H1 (cell line): ENCODE results near the gene WDFY4. TPM values are rescaled to one million over a fixed set of nuclear protein-coding genes. Genes with fewer than 3 reads are reported as not detected.

Source experiments
- CTCF ChIA-PET: fragments of 300-600 bp; sonication (Branson Sonifier 250); formaldehyde crosslinking; loops from one replicate; lab custom pipeline; 2021; ENCODE audit not compliant: partially characterized antibody; lab: Charles Lee
- POLR2A ChIA-PET: fragments of 300-600 bp; sonication (Branson Sonifier 250); formaldehyde crosslinking; loops from one replicate; lab custom pipeline; 2021; ENCODE audit warnings: inconsistent platforms; ENCODE audit not compliant: partially characterized antibody; lab: Charles Lee
- DNase-seq, 2 experiments: peaks; one replicate each; pipeline versions ENCODE4 v3.0.0 to v3.0.0-alpha.2; 2010 to 2022; ENCODE audit warnings: low spot score in 2 of 2, low read depth in 1 of 2, mixed read lengths in 1 of 2
- FAIRE-seq: peaks from 2 replicates; lab custom pipeline; 2011; peaks lifted over from hg19 to GRCh38; lab: Jason Lieb, UNC
- H2AFZ ChIP-seq: 2 replicates; pipeline ENCODE4 v1.8.1; 2012; ENCODE audit warnings: low read length, inconsistent platforms
- H2AK5ac ChIP-seq: 2 replicates; pipeline ENCODE4 v1.6.1; 2013; ENCODE audit warnings: low read depth, low read length
- H2BK120ac ChIP-seq: replicated peaks from 2 replicates; pipeline ENCODE3; 2013; ENCODE audit warnings: low read depth, low read length, inconsistent platforms
- H2BK12ac ChIP-seq: 2 replicates; pipeline ENCODE4 v1.6.1; 2013; ENCODE audit warnings: low read depth, low read length
- H2BK15ac ChIP-seq: 2 replicates; pipeline ENCODE4 v1.6.1; 2013; ENCODE audit warnings: low read length
- H2BK20ac ChIP-seq: 2 replicates; pipeline ENCODE4 v1.6.1; 2013; ENCODE audit warnings: low read length
- H2BK5ac ChIP-seq: 2 replicates; pipeline ENCODE4 v1.6.1; 2013; ENCODE audit warnings: low read depth, low read length
- H3K14ac ChIP-seq: 2 replicates; pipeline ENCODE4 v1.6.1; 2013; ENCODE audit warnings: inconsistent platforms; ENCODE audit not compliant: insufficient read length
- H3K18ac ChIP-seq: 2 replicates; pipeline ENCODE4 v1.6.1; 2013; ENCODE audit warnings: low read length; ENCODE audit errors: extremely low read depth
- H3K23ac ChIP-seq: 2 replicates; pipeline ENCODE4 v1.6.1; 2013; ENCODE audit warnings: inconsistent platforms; ENCODE audit not compliant: insufficient read length
- H3K23me2 ChIP-seq: 2 replicates; pipeline ENCODE4 v1.6.1; 2013; ENCODE audit warnings: low read depth, low read length
- H3K27ac ChIP-seq: 2 replicates; pipeline ENCODE4 v1.6.1; 2011; ENCODE audit warnings: low read depth, low read length, inconsistent platforms
- H3K27me3 ChIP-seq, 4 experiments: replicated peaks in 1 of 4; 1 replicate in 1 of 4; 2 replicates in 3 of 4; pipeline versions ENCODE4 v1.6.1 to v1.8.1; 2011 to 2013; ENCODE audit warnings: low read length in 3 of 4, mild to moderate bottlenecking in 3 of 4, inconsistent platforms in 2 of 4, mixed read lengths in 2 of 4, moderate library complexity in 1 of 4; ENCODE audit not compliant: control insufficient read depth in 3 of 4, insufficient read depth in 3 of 4; ENCODE audit errors: extremely low read depth in 1 of 4
- H3K36me3 ChIP-seq, 4 experiments: 2 replicates each; pipeline versions ENCODE4 v1.6.1 to v1.8.1; 2011 to 2013; ENCODE audit warnings: mild to moderate bottlenecking in 4 of 4, low read length in 3 of 4, moderate library complexity in 2 of 4, control low read depth in 1 of 4, inconsistent platforms in 1 of 4; ENCODE audit not compliant: insufficient read depth in 4 of 4, control insufficient read depth in 2 of 4
- H3K4ac ChIP-seq: replicated peaks from 2 replicates; pipeline ENCODE3; 2013; ENCODE audit warnings: low read length, low read depth, mixed read lengths, inconsistent platforms; ENCODE audit not compliant: insufficient read length
- H3K4me1 ChIP-seq, 4 experiments: replicated peaks in 1 of 4; 1 replicate in 1 of 4; 2 replicates in 3 of 4; pipeline versions ENCODE4 v1.6.1 to v1.8.1; 2011 to 2013; ENCODE audit warnings: low read length in 3 of 4, inconsistent platforms in 2 of 4, mixed read lengths in 1 of 4; ENCODE audit not compliant: insufficient read depth in 4 of 4, control insufficient read depth in 3 of 4
- H3K4me2 ChIP-seq, 2 experiments: 2 replicates each; pipeline versions ENCODE4 v1.6.1 to v1.8.1; 2011 to 2013; ENCODE audit warnings: low read depth in 2 of 2, low read length in 2 of 2, control low read depth in 1 of 2, inconsistent platforms in 1 of 2, mild to moderate bottlenecking in 1 of 2; ENCODE audit not compliant: insufficient read depth in 1 of 2
- H3K4me3 ChIP-seq, 4 experiments: fragments of 200-600, 300-600 bp in 1 of 4; sonication (generic), shearing (Covaris generic), sonication (Bioruptor Twin) in 1 of 4; 2 replicates each; pipeline versions ENCODE4 v1.5.1 to v1.8.1; 2011 to 2016; ENCODE audit warnings: low read length in 4 of 4, low read depth in 3 of 4, control low read depth in 2 of 4, inconsistent platforms in 2 of 4, mild to moderate bottlenecking in 2 of 4, mixed read lengths in 1 of 4, moderate library complexity in 1 of 4; ENCODE audit not compliant: insufficient read depth in 2 of 4; ENCODE audit errors: extremely low read depth in 1 of 4
- H3K56ac ChIP-seq: replicated peaks from 2 replicates; pipeline ENCODE3; 2013; ENCODE audit warnings: low read depth, mild to moderate bottlenecking, mixed read lengths, low read length, inconsistent platforms; ENCODE audit not compliant: insufficient read length
- H3K79me1 ChIP-seq: 2 replicates; pipeline ENCODE4 v1.6.1; 2013; ENCODE audit warnings: low read depth, low read length, control low read depth
- H3K79me2 ChIP-seq, 2 experiments: 2 replicates each; pipeline versions ENCODE4 v1.6.1 to v1.8.1; 2012 to 2013; ENCODE audit warnings: low read length in 2 of 2, mild to moderate bottlenecking in 2 of 2, inconsistent platforms in 1 of 2; ENCODE audit not compliant: insufficient read depth in 2 of 2, control insufficient read depth in 1 of 2
- H3K9ac ChIP-seq, 4 experiments: replicated peaks in 1 of 4; 1 replicate in 1 of 4; 2 replicates in 3 of 4; pipeline versions ENCODE4 v1.6.1 to v1.8.1; 2011 to 2013; ENCODE audit warnings: low read depth in 3 of 4, low read length in 3 of 4, control low read depth in 2 of 4, mild to moderate bottlenecking in 2 of 4, moderate library complexity in 2 of 4, inconsistent platforms in 1 of 4; ENCODE audit errors: extremely low read depth in 1 of 4
- H3K9me3 ChIP-seq, 2 experiments: 2 replicates each; pipeline versions ENCODE4 v1.6.1 to v1.8.1; 2012 to 2013; ENCODE audit warnings: mild to moderate bottlenecking in 2 of 2, moderate library complexity in 2 of 2, control low read depth in 1 of 2, inconsistent platforms in 1 of 2, low read depth in 1 of 2, low read length in 1 of 2, mixed read lengths in 1 of 2; ENCODE audit not compliant: insufficient read depth in 2 of 2
- H4K20me1 ChIP-seq, 2 experiments: replicated peaks in 1 of 2; 2 replicates each; pipeline versions ENCODE3 to v1.8.1; 2011 to 2013; ENCODE audit warnings: inconsistent platforms in 2 of 2, low read length in 2 of 2, mild to moderate bottlenecking in 1 of 2; ENCODE audit not compliant: insufficient read depth in 2 of 2, control insufficient read depth in 1 of 2
- H4K5ac ChIP-seq: 2 replicates; pipeline ENCODE4 v1.6.1; 2013; ENCODE audit warnings: low read length, low read depth, mixed read lengths, inconsistent platforms; ENCODE audit not compliant: insufficient read length
- H4K8ac ChIP-seq: 2 replicates; pipeline ENCODE4 v1.8.0; 2013; ENCODE audit warnings: mild to moderate bottlenecking, moderate library complexity, low read length, inconsistent platforms; ENCODE audit not compliant: insufficient read depth; ENCODE audit errors: extremely low read depth
- H4K91ac ChIP-seq: replicated peaks from 2 replicates; pipeline ENCODE3; 2013; ENCODE audit warnings: low read length, mixed read lengths, inconsistent platforms; ENCODE audit not compliant: insufficient read length
- ATF3 ChIP-seq: IDR thresholded peaks from 2 replicates; pipeline ENCODE4 v1.6.1; 2011; ENCODE audit warnings: low read depth, mild to moderate bottlenecking, low read length; ENCODE audit not compliant: insufficient read depth
- CEBPB ChIP-seq: IDR thresholded peaks from 2 replicates; pipeline ENCODE4 v1.6.1; 2012; ENCODE audit warnings: low read depth, low read length
- CREB1 ChIP-seq: IDR thresholded peaks from 2 replicates; pipeline ENCODE4 v1.6.1; 2012; ENCODE audit warnings: inconsistent platforms
- HDAC2 ChIP-seq, 2 experiments: fragments of 300-600 bp in 1 of 2; sonication (generic) in 1 of 2; IDR thresholded peaks; 2 replicates each; pipeline ENCODE4 v1.6.1; 2011 to 2012; ENCODE audit warnings: low read depth in 2 of 2, low read length in 2 of 2, mild to moderate bottlenecking in 2 of 2, moderate library complexity in 2 of 2, borderline replicate concordance in 1 of 2, inconsistent platforms in 1 of 2
- KDM1A ChIP-seq: fragments of 200-600, 300-600 bp; sonication (generic); IDR thresholded peaks from 2 replicates; pipeline ENCODE4 v1.7.1; 2016; ENCODE audit warnings: mild to moderate bottlenecking, low read length, borderline replicate concordance
- POLR2AphosphoS5 ChIP-seq: IDR thresholded peaks from 2 replicates; pipeline ENCODE4 v1.6.1; 2011; ENCODE audit warnings: low read depth, low read length
- POU5F1 ChIP-seq: IDR thresholded peaks from 2 replicates; pipeline ENCODE4 v1.6.1; 2011; ENCODE audit warnings: low read depth, mild to moderate bottlenecking, low read length, moderate library complexity
- SIX5 ChIP-seq: IDR thresholded peaks from 2 replicates; pipeline ENCODE4 v1.6.1; 2011; ENCODE audit warnings: mild to moderate bottlenecking, low read depth, low read length
- SP1 ChIP-seq: IDR thresholded peaks from 2 replicates; pipeline ENCODE4 v1.6.1; 2011; ENCODE audit warnings: low read depth, low read length
- SRF ChIP-seq: IDR thresholded peaks from 2 replicates; pipeline ENCODE4 v1.6.1; 2011; ENCODE audit warnings: mild to moderate bottlenecking, low read depth, low read length, moderate library complexity
- TAF7 ChIP-seq: optimal IDR thresholded peaks from 2 replicates; pipeline ENCODE3; 2011; ENCODE audit warnings: low read depth, mild to moderate bottlenecking, inconsistent platforms, low read length, moderate library complexity, borderline replicate concordance
- USF2 ChIP-seq: IDR thresholded peaks from 2 replicates; pipeline ENCODE4 v1.6.1; 2011; ENCODE audit warnings: low read length, improper control_type of control experiment
- WGBS, 2 experiments: shearing (Covaris generic) in 1 of 2; methylation state at CpG; one replicate each; pipeline versions ENCODE4 v1.1.6 to v1.1.7; 2013 to 2015; ENCODE audit warnings: low lambda C conversion rate in 2 of 2, mixed read lengths in 2 of 2, inconsistent platforms in 1 of 2, low coverage in 1 of 2, missing lambda C conversion rate in 1 of 2; ENCODE audit not compliant: insufficient replicate concordance in 2 of 2, insufficient coverage in 1 of 2, insufficient read length in 1 of 2; ENCODE audit errors: extremely low coverage in 1 of 2, missing lambda C conversion rate in 1 of 2; 5-methylcytosine and 5-hydroxymethylcytosine counted together
- polyA plus RNA-seq, 7 experiments: library from polyadenylated mRNA; depleted of rRNA in 3 of 7; stranded (reverse) in 5 of 7; unstranded in 2 of 7; fragments of >200 nt in 5 of 7; fragments of 200-250 nt in 2 of 7; gene quantifications; 1 replicate in 5 of 7; 2 replicates in 1 of 7; 4 replicates in 1 of 7; pipeline versions ENCODE4 v1.2.1 to v1.2.3, GENCODE V29; 2011 to 2013; ENCODE audit warnings: missing spikeins in 2 of 7, mixed read lengths in 2 of 7
- total RNA-seq: library from RNA; stranded (reverse); fragmentation: NEBNext Ultra II Directional; extraction: Animal tissue kit (Norgen Biotek cat#: 25700); gene quantifications from 2 replicates; pipeline ENCODE4 v1.2.1, GENCODE V29; 2021
- TF ChIP-seq, protein P1 (sequence below): IDR thresholded peaks from 2 replicates; pipeline ENCODE4 v1.6.1; 2012; ENCODE audit warnings: inconsistent platforms

Gene WDFY4
- total and polyA plus RNA-seq, 2 of the 8 experiments (the other 6 are each of a cell fraction or from before 2014, with no cell fraction given) = not detected

- Histone ChIP-seq H3K79me1 (no peaks in the 10 kb centered on the region), H3K4me1 (no peaks in the 10 kb centered on the region), H3K79me2 (no peaks in the 10 kb centered on the region), H3K4me2 (no peak overlapping the region), H3K9me3 (no peaks in the 10 kb centered on the region), H3K4ac (no peak overlapping the region), H3K36me3 (no peaks in the 10 kb centered on the region), H2BK12ac (no peak overlapping the region), H2AFZ (no peak overlapping the region), H3K23ac (no peak overlapping the region), H3K9ac (no peak overlapping the region), H4K5ac (no peak overlapping the region), H2BK20ac (no peak overlapping the region), H2BK120ac (no peak overlapping the region), H3K23me2 (no peaks in the 10 kb centered on the region), H2AK5ac (no peak overlapping the region), H2BK5ac (no peak overlapping the region), H2BK15ac (no peak overlapping the region), H3K18ac (no peak overlapping the region), H4K20me1 (no peaks in the 10 kb centered on the region), H3K4me3 (no peak overlapping the region), H3K56ac (no peak overlapping the region), H3K27me3 (no peaks in the 10 kb centered on the region), H4K91ac (no peak overlapping the region), H4K8ac (no peak overlapping the region), H3K27ac (no peak overlapping the region), H3K14ac (no peak overlapping the region)
- DNase-seq (no peak), FAIRE-seq (no peak)
- ChIA-PET CTCF (interaction anchor here (0.7 to 3.3 kb wide), 3 partner anchors 10 to 275 kb away, joined by 3 to 8 read pairs (median 4); no protein-coding TSS in a partner anchor), POLR2A (no interaction called here)
- 100% methylated on average over 1 of the region's 1 CpG; no CpG with 5 or more reads in 1 of the 2 experiments for WGBS, 2 experiments
- TF ChIP-seq SP1 (no peak), SRF (no peak), POLR2AphosphoS5 (no peak), TAF7 (no peak), CREB1 (no peak), HDAC2 (IDR thresholded peaks at IDR 0.05; ENCODE audit: borderline replicate concordance in 1 of 2, low read depth in 2 of 2, low read length in 2 of 2) (no peak), SIX5 (no peak), POU5F1 (no peak), ATF3 (no peak), USF2 (no peak), KDM1A (no peak), CEBPB (no peak)
- TF ChIP-seq, protein P1, sequence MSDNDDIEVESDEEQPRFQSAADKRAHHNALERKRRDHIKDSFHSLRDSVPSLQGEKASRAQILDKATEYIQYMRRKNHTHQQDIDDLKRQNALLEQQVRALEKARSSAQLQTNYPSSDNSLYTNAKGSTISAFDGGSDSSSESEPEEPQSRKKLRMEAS = no peak
Observed at GRCh38 chr10:48887982-48888381, 203.3 kb downstream of the WDFY4 start.
